Calu3 (cell line): ENCODE results near the gene INCA1. TPM values are rescaled to one million over a fixed set of nuclear protein-coding genes. Genes with fewer than 3 reads are reported as not detected.
A peak's percentile ranks its signal among the peaks of the same experiment; 100 is the strongest.

Source experiments
- BruUV-seq: library from RNA; stranded (reverse); fragments of 400-500 nt; replicated peaks from 2 replicates; lab custom pipeline; 2021; lab: Mats Ljungman, UMichigan
- CTCF ChIA-PET: fragments of 300-600 bp; sonication (Branson Sonifier 250); formaldehyde crosslinking; loops from one replicate; lab custom pipeline; 2022; ENCODE audit warnings: antibody characterized with exemption; lab: Charles Lee
- DNase-seq: peaks from one replicate; pipeline ENCODE4 v3.0.0; 2022
- H3K27ac Mint-ChIP-seq: one replicate; pipeline ENCODE4 v1.8.0; 2022; ENCODE audit warnings: mixed read lengths; ENCODE audit not compliant: unreplicated experiment
- H3K27me3 Mint-ChIP-seq: one replicate; pipeline ENCODE4 v1.8.0; 2022; ENCODE audit warnings: mixed read lengths; ENCODE audit not compliant: unreplicated experiment
- H3K36me3 Mint-ChIP-seq: one replicate; pipeline ENCODE4 v1.8.0; 2022; ENCODE audit warnings: mild to moderate bottlenecking, moderate library complexity, mixed read lengths; ENCODE audit not compliant: insufficient read depth, unreplicated experiment
- H3K4me1 Mint-ChIP-seq: one replicate; pipeline ENCODE4 v1.8.0; 2022; ENCODE audit warnings: mild to moderate bottlenecking, low read depth, mixed read lengths; ENCODE audit not compliant: unreplicated experiment
- H3K4me3 Mint-ChIP-seq: one replicate; pipeline ENCODE4 v1.8.0; 2022; ENCODE audit warnings: mild to moderate bottlenecking, low read depth, moderate library complexity, mixed read lengths; ENCODE audit not compliant: unreplicated experiment
- H3K9me3 Mint-ChIP-seq: one replicate; pipeline ENCODE4 v1.8.0; 2022; ENCODE audit warnings: low read depth, mixed read lengths; ENCODE audit not compliant: unreplicated experiment
- intact Hi-C: fragments of 100-400 bp; cut with micrococcal nuclease; formaldehyde crosslinking; loops from one replicate; pipeline ENCODE4 v1.10.0; 2022; ENCODE audit not compliant: unreplicated experiment
- total RNA-seq: library from RNA; stranded (reverse); gene quantifications from 2 replicates; pipeline ENCODE4 v1.2.3, GENCODE V29; 2022
- TF ChIP-seq, protein P1 (sequence below): fragments of 200-600 bp; IDR thresholded peaks from one replicate; pipeline ENCODE4 v1.8.0; 2022; ENCODE audit warnings: antibody characterized with exemption; ENCODE audit not compliant: unreplicated experiment

INCA1 gene
- total RNA-seq, 1 experiment from 2014 or later = 0.54 TPM

DNA sequence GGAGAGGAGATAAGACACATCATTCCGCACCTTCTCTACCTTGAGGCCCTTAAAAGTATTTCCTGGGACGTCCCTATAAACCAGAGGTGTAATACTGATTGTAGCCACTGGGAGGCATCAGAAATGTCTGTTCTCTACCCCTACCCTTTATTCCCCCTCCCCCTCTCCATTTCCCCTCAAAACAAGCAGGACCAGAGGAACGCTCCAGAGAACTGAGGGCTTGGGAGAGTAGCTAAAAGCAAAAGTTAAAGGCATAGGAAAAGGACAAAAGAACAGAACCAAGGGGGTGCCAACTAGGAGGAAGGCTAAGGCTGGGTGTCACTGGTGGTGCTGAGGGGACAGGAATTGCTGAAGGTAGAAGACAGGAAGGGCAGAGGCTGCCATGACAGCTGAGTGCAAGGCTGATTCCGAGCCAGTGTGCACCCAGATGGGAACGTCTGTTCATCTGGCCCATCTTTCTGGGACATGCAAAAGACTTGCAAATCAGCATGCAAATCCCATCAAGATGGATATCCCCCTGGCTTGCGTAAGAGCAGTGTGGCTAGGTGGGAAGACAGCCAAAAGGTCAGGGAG, 16.6 kb downstream of the INCA1 start:
- BruUV-seq = no TSS peak
- Mint-ChIP-seq H3K27ac (no peak overlapping the region), H3K27me3 (no peaks in the 10 kb centered on the region), H3K9me3 (no peaks in the 10 kb centered on the region), H3K36me3 (peaks cover 5% of the 10 kb centered on the region), H3K4me3 (no peak overlapping the region), H3K4me1 (peaks cover 3% of the 10 kb centered on the region)
- intact Hi-C loops = loop anchor here (10.0 kb wide), 1 partner anchor 66 kb away; no protein-coding TSS in a partner anchor
- TF ChIP-seq, protein P1, sequence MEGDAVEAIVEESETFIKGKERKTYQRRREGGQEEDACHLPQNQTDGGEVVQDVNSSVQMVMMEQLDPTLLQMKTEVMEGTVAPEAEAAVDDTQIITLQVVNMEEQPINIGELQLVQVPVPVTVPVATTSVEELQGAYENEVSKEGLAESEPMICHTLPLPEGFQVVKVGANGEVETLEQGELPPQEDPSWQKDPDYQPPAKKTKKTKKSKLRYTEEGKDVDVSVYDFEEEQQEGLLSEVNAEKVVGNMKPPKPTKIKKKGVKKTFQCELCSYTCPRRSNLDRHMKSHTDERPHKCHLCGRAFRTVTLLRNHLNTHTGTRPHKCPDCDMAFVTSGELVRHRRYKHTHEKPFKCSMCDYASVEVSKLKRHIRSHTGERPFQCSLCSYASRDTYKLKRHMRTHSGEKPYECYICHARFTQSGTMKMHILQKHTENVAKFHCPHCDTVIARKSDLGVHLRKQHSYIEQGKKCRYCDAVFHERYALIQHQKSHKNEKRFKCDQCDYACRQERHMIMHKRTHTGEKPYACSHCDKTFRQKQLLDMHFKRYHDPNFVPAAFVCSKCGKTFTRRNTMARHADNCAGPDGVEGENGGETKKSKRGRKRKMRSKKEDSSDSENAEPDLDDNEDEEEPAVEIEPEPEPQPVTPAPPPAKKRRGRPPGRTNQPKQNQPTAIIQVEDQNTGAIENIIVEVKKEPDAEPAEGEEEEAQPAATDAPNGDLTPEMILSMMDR = peak; percentile 46
- CTCF ChIA-PET = interaction anchor here (0.8 to 1.3 kb wide), 2 partner anchors 14 to 72 kb away, joined by 3 to 4 read pairs; partner anchors contain the start of gene SPAG7
- peak; percentile 43 for DNase-seq

DNA sequence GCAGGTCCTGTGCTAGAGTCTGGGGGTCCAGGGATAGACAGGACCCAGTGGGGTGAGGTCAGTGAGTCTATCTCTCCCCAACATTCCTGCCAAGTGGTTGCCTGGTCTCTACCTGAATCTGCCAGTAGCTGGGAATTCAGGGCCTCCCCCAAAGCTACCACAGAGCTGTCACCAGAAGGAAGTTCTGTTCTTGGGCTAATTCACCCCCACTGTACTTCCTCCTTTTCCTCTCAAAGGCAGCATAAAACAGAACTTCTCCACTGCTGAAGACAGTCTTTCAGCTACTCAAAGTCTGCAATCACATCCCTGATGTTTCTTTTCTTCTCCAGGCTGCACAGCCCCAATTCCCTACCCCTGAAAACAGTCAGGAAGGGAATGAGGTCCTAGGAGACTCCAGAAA, 18.6 kb downstream of the INCA1 start:
- no peak overlapping the region for H3K4me3 Mint-ChIP-seq
- TF ChIP-seq, protein P1 = no peak
- H3K9me3 Mint-ChIP-seq = no peaks in the 10 kb centered on the region
- peaks cover 14% of the 10 kb centered on the region for H3K36me3 Mint-ChIP-seq
- DNase-seq = no peak
- intact Hi-C loops = no loop called here
- no TSS peak for BruUV-seq
- no peak overlapping the region for H3K27ac Mint-ChIP-seq
- no peaks in the 10 kb centered on the region for H3K27me3 Mint-ChIP-seq
- CTCF ChIA-PET = no interaction called here
- H3K4me1 Mint-ChIP-seq = no peaks in the 10 kb centered on the region

DNA sequence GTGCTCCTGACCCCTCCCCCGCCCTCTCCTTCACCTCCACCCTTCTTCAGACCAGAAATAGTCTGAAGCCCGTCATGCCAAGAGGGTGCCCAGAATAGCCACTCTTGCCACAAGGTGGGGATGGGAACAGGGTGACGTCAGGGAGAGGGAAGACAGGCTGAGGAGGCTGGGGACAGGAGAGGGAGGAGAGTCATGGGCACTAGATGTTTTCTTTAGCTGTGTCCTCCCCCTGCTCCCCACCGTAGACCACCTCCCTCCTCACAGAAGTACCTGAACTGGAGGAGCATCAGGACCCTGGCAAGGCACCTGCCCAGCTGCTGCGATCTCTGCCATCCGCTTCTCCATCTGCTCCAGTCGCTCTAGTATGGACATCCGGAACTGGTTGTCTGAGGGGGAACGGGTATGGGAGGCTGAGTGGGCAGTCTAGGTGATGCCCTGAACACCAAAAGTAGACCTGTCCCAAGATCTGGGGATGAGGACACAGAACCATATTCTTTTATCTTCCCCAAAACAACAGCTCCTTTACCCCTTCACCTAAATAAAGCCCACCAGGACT, 23.1 kb downstream of the INCA1 start:
- CTCF ChIA-PET = no interaction called here
- H3K4me3 Mint-ChIP-seq = no peak overlapping the region
- H3K9me3 Mint-ChIP-seq = no peaks in the 10 kb centered on the region
- DNase-seq = no peak
- no peaks in the 10 kb centered on the region for H3K27me3 Mint-ChIP-seq
- intact Hi-C loops = no loop called here
- TF ChIP-seq, protein P1 = no peak
- peaks cover 19% of the 10 kb centered on the region for H3K36me3 Mint-ChIP-seq
- H3K27ac Mint-ChIP-seq = no peak overlapping the region
- no peaks in the 10 kb centered on the region for H3K4me1 Mint-ChIP-seq
- no TSS peak for BruUV-seq

DNA sequence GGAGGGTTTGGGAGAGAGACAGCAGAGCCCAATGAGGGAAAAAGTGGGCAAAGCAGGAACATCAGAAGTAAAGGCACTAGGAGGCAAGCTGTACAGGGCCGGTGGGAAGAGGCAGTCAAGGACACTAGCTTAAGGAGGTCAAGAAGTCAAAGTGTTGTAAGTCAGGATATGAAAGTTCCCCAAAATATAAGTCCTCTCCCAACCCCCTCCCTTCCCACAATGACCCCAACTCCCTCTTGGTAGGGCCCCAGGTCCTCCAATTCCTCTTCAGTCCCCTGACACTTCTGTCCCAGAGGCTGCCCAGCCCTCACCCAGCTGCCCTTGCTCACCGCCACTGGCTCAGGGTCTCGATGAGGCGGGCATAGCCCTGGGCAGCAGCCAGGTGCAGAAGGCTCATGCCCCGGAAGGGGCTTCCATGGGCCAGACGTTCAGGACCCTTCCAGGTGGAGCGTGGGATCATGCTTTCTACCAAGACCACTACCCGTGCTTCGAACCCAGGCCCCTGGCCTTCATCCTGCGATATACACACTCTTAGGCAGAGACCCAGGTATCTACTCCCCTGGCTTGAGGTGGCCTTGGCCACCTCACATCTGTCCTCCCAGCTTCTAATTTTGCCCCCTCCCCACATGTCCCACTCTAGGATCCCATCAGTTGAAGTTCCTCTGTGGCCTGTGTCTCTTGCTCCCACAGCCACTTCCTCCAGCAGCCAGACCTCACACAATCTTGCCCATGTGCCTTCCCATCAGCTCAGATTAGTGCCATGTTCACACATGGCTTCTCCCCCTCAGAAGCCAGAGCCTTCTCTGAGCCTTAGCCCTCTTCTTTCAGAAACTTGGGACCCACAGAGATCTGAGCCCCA, 23.8 kb downstream of the INCA1 start:
- Mint-ChIP-seq H3K9me3 (no peaks in the 10 kb centered on the region), H3K4me1 (no peaks in the 10 kb centered on the region), H3K4me3 (no peak overlapping the region), H3K27ac (no peak overlapping the region), H3K27me3 (no peaks in the 10 kb centered on the region), H3K36me3 (peaks cover 19% of the 10 kb centered on the region)
- BruUV-seq = no TSS peak
- TF ChIP-seq, protein P1 = no peak
- CTCF ChIA-PET = no interaction called here
- DNase-seq = no peak
- intact Hi-C loops = no loop called here
